HG02938 (cell line): ENCODE results near the gene SEC61A1.

Source experiments
- ATAC-seq: cut with Tn5 transposase; IDR thresholded peaks from one replicate; pipeline ENCODE4 v1.9.1; 2021; ENCODE audit warnings: mild to moderate bottlenecking, moderate library complexity; ENCODE audit not compliant: unreplicated experiment

SEC61A1 gene

GRCh38 chr3:128056258-128056657 lies 4.0 kb downstream of the SEC61A1 start:
- ATAC-seq: no peak

- ATAC-seq: no peak
Measured at GRCh38 chr3:128060473-128061381, 8.5 kb downstream of the SEC61A1 start.

GRCh38 chr3:128062033-128062745 lies 10.0 kb downstream of the SEC61A1 start:
- no peak for ATAC-seq

GRCh38 chr3:128063865-128064264 lies 11.6 kb downstream of the SEC61A1 start:
- ATAC-seq: no peak

GRCh38 chr3:128064962-128065361 lies 12.7 kb downstream of the SEC61A1 start:
- no peak for ATAC-seq

GRCh38 chr3:128066114-128066513 lies 13.9 kb downstream of the SEC61A1 start:
- ATAC-seq: no peak

GRCh38 chr3:128066676-128067075 lies 14.4 kb downstream of the SEC61A1 start:
- no peak for ATAC-seq

GRCh38 chr3:128067489-128067888 lies 15.3 kb downstream of the SEC61A1 start:
- no peak for ATAC-seq

GRCh38 chr3:128068156-128068620 lies 16.0 kb downstream of the SEC61A1 start:
- no peak for ATAC-seq

- ATAC-seq: no peak
Measured at GRCh38 chr3:128069271-128069670, 17.0 kb downstream of the SEC61A1 start.

- no peak for ATAC-seq
Measured at GRCh38 chr3:128070898-128071591, 18.8 kb downstream of the SEC61A1 start.

GRCh38 chr3:128071771-128072453 lies 19.7 kb downstream of the SEC61A1 start:
- no peak for ATAC-seq

GRCh38 chr3:128072454-128073184 lies 20.4 kb downstream of the SEC61A1 start:
- ATAC-seq: no peak

GRCh38 chr3:128073185-128073725 lies 21.0 kb downstream of the SEC61A1 start:
- no peak for ATAC-seq

GRCh38 chr3:128073807-128074206 lies 21.6 kb downstream of the SEC61A1 start:
- ATAC-seq: no peak

- no peak for ATAC-seq
Measured at GRCh38 chr3:128074851-128075521, 22.7 kb downstream of the SEC61A1 start.

GRCh38 chr3:128075522-128076482 lies 23.6 kb downstream of the SEC61A1 start:
- ATAC-seq: no peak
